ENCODE results near the gene GNAZ. TPM values are rescaled to one million over a fixed set of nuclear protein-coding genes. Genes with fewer than 3 reads are reported as not detected.
A peak's percentile ranks its signal among the peaks of the same experiment; 100 is the strongest.

Gene GNAZ
- total and polyA plus RNA-seq, 2 donors from 2014 or later = 3.7 to 5.7 TPM

GRCh38 chr22:23036684-23037428 is 33.5 kb upstream of the GNAZ start:
- no peaks in the 10 kb centered on the region for H3K36me3 ChIP-seq (ENCODE audit: control insufficient read depth in 2 of 3, insufficient read depth in 3 of 3, low read length in 3 of 3)
- H3K27me3 ChIP-seq (ENCODE audit: control insufficient read depth, insufficient read depth, low read length) = no peaks in the 10 kb centered on the region
- H3K9me3 ChIP-seq (ENCODE audit: control insufficient read depth in 2 of 3, insufficient read depth in 1 of 3, low read length in 3 of 3) = no peaks in the 10 kb centered on the region
- H3K27ac ChIP-seq (ENCODE audit: low read depth in 2 of 2, low read length in 2 of 2) = no peak overlapping the region
- no peak overlapping the region for H3K9ac ChIP-seq (ENCODE audit: low read length in 3 of 3)
- H3K4me3 ChIP-seq (ENCODE audit: low read length in 3 of 3) = no peak overlapping the region
- DNase-seq (peak in 1 of 5 donors; percentile 7), FAIRE-seq (no peak)
- intact Hi-C loops (cut with DNase I) = no loop called here
- no peak for TF ChIP-seq CTCF (IDR thresholded peaks at IDR 0.05; ENCODE audit: borderline replicate concordance, extremely low read depth, insufficient read depth)
- H3K4me1 ChIP-seq (ENCODE audit: control insufficient read depth in 2 of 3, insufficient read depth in 2 of 3, low read depth in 1 of 3, low read length in 3 of 3) = no peaks in the 10 kb centered on the region

- Histone ChIP-seq H3K27me3 (ENCODE audit: control insufficient read depth, insufficient read depth, low read length) (no peaks in the 10 kb centered on the region), H3K9ac (ENCODE audit: low read length in 3 of 3) (no peak overlapping the region), H3K36me3 (ENCODE audit: control insufficient read depth in 2 of 3, insufficient read depth in 3 of 3, low read length in 3 of 3) (no peaks in the 10 kb centered on the region), H3K27ac (ENCODE audit: low read depth in 2 of 2, low read length in 2 of 2) (no peak overlapping the region), H3K4me1 (ENCODE audit: control insufficient read depth in 2 of 3, insufficient read depth in 2 of 3, low read depth in 1 of 3, low read length in 3 of 3) (no peaks in the 10 kb centered on the region), H3K9me3 (ENCODE audit: control insufficient read depth in 2 of 3, insufficient read depth in 1 of 3, low read length in 3 of 3) (no peaks in the 10 kb centered on the region), H3K4me3 (ENCODE audit: low read length in 3 of 3) (no peak overlapping the region)
- intact Hi-C loops (cut with DNase I) = no loop called here
- DNase-seq (peak in 1 of 5 donors; percentile 45), FAIRE-seq (no peak)
- TF ChIP-seq CTCF (IDR thresholded peaks at IDR 0.05; ENCODE audit: borderline replicate concordance, extremely low read depth, insufficient read depth) = no peak
Measured at GRCh38 chr22:23037429-23038333, 32.6 kb upstream of the GNAZ start.

GRCh38 chr22:23038334-23038642 is 32.0 kb upstream of the GNAZ start:
- no peak for TF ChIP-seq CTCF (IDR thresholded peaks at IDR 0.05; ENCODE audit: borderline replicate concordance, extremely low read depth, insufficient read depth)
- H3K4me1 ChIP-seq (ENCODE audit: control insufficient read depth in 2 of 3, insufficient read depth in 2 of 3, low read depth in 1 of 3, low read length in 3 of 3) = no peaks in the 10 kb centered on the region
- no peak for FAIRE-seq
- intact Hi-C loops (cut with DNase I) = no loop called here
- no peak overlapping the region for H3K4me3 ChIP-seq (ENCODE audit: low read length in 3 of 3)
- H3K9ac ChIP-seq (ENCODE audit: low read length in 3 of 3) = no peak overlapping the region
- no peaks in the 10 kb centered on the region for H3K9me3 ChIP-seq (ENCODE audit: control insufficient read depth in 2 of 3, insufficient read depth in 1 of 3, low read length in 3 of 3)
- H3K36me3 ChIP-seq (ENCODE audit: control insufficient read depth in 2 of 3, insufficient read depth in 3 of 3, low read length in 3 of 3) = no peaks in the 10 kb centered on the region
- H3K27ac ChIP-seq (ENCODE audit: low read depth in 2 of 2, low read length in 2 of 2) = no peak overlapping the region
- no peaks in the 10 kb centered on the region for H3K27me3 ChIP-seq (ENCODE audit: control insufficient read depth, insufficient read depth, low read length)
- no peak for DNase-seq
